KOPT-K1 (cell line): Measurements from ENCODE around the gene ZYX.

Experiments used
- H3K27ac ChIP-seq: fragments of 200-600 bp; sonication (generic); 2 replicates; pipeline ENCODE4 v1.5.1; 2016; ENCODE audit warnings: antibody characterized with exemption, mild to moderate bottlenecking, low read depth, low read length; ENCODE audit not compliant: poor library complexity, severe bottlenecking
- H3K36me3 ChIP-seq: fragments of 200-600 bp; sonication (generic); 2 replicates; pipeline ENCODE4 v1.5.1; 2017; ENCODE audit warnings: antibody characterized with exemption, mild to moderate bottlenecking, low read length, moderate library complexity; ENCODE audit not compliant: insufficient read depth
- H3K9me3 ChIP-seq: fragments of 200-600 bp; sonication (generic); 2 replicates; pipeline ENCODE4 v1.5.1; 2017; ENCODE audit warnings: antibody characterized with exemption, low read length, mild to moderate bottlenecking; ENCODE audit not compliant: insufficient read depth, poor library complexity, severe bottlenecking

The ZYX gene

DNA sequence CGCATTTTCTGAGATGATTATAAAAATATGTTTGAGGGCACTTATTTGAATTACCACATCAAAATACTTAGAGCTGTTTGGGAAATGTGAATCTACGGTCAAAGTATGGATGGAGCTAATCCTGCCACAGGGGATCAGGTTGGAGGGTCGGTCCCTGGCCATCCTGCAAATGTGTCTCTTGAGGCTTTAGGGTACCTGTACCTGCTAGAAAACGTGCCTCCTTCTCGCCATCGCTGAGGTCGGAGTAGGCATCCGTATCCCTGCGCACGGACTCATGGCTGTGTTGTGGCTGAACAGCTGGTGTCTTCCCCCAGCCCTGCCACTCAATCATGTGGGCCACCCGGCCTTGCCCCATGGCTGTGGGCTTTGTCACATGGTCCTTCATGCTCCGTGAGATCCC lies 22.5 kb upstream of the ZYX start:
- no peaks in the 10 kb centered on the region for H3K36me3 ChIP-seq

DNA sequence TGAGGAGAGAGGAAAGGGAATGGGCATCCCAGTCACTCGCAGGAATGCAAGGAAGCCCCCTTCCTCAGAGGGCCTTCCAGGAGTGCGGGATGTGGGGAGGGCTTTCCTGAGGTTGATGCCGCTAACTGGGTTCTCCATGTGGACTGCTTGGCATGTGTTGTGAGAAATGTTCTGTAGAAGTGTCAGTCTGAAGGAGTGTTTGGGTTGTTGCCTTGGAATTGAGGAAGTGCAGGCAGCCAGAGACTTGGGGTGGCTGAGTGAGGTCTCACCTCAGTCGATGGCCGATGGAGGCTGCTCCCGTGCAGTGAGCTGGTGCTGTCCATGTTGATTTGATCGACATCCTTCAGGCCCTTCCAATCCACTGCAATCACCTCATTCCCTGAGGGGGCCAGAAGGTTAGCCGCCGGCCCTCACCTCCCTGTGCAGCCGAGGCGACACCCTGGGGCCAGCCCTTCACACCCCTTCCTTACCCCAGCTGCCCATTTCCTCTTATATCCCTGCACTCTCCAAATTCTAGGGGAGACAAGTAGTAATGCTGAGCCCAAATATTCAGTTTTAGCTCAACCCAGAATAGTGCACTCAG lies 21.3 kb upstream of the ZYX start:
- Histone ChIP-seq H3K36me3 (no peaks in the 10 kb centered on the region), H3K9me3 (no peaks in the 10 kb centered on the region), H3K27ac (no peak overlapping the region)

More for the DNA sequence above, 22.5 kb upstream of the ZYX start:
- Histone ChIP-seq H3K9me3 (no peaks in the 10 kb centered on the region), H3K27ac (no peak overlapping the region)

DNA sequence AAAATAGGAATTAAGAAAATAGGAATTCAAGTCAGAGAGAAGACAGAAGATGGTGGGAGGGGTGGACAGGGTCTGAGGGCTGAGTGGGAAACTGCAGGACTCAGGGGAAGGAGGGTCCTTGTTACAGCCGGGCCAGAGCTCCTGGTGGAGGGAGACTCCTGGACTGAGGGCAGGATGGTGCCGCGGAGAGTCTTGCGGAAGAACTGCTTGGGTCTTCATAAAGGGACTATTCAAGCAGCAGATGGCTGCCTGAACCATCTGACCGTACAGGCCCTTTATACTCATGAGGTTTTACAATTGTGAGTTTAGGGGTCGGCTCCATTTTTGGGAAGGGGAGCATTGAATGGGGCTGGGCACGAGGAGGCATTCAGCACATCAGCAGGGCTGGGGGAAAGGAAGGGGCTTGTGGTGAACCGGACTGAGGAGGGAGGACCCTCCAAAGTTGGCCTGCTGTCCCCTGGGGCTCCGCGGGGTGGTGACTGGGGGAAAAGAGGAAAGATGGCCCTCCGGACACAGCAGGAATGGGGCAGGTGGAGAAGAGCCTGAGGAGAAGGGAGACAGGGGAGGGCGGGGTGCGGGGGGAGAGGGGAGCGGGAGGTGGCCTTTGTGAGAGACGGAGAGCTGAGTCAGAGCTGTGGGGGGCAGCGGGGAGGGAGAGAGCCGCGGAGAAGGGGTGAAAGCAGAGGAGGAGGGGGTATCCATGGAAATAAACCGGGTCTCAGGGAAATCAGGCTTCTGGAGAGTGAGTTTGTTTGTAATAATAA lies 20.2 kb upstream of the ZYX start:
- Histone ChIP-seq H3K27ac (no peak overlapping the region), H3K9me3 (no peaks in the 10 kb centered on the region), H3K36me3 (no peaks in the 10 kb centered on the region)

DNA sequence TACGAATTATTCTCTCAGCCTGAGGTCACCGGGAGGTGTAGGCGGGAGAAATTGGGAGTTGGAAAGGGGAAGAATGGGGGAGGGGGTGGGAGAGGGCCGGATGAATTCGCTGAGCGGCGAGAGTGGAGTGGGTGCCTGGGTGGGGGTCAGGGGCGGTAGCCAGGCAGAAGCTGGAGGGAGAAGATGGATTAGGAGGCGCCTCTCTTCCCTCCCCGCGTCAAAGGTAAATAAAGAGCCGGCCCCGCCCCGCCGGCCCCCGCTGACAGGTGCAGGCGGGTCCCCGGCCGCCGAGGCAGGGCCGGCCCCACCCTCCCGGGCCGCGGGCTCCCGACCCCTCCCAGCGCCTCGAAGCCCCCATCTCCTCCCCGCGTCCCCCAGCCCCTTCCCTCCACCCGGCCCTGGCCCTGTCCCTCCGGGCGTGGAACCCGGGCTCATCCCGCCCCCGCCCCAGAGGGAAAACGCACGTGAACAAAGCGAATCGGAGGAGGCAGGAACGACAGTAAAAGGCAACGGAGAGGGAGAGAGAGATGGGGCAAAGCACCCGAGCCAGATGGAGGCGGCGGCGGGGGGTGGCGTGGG lies 19.5 kb upstream of the ZYX start:
- H3K36me3 ChIP-seq, result no peaks in the 10 kb centered on the region
- no peaks in the 10 kb centered on the region for H3K9me3 ChIP-seq
- no peak overlapping the region for H3K27ac ChIP-seq

DNA sequence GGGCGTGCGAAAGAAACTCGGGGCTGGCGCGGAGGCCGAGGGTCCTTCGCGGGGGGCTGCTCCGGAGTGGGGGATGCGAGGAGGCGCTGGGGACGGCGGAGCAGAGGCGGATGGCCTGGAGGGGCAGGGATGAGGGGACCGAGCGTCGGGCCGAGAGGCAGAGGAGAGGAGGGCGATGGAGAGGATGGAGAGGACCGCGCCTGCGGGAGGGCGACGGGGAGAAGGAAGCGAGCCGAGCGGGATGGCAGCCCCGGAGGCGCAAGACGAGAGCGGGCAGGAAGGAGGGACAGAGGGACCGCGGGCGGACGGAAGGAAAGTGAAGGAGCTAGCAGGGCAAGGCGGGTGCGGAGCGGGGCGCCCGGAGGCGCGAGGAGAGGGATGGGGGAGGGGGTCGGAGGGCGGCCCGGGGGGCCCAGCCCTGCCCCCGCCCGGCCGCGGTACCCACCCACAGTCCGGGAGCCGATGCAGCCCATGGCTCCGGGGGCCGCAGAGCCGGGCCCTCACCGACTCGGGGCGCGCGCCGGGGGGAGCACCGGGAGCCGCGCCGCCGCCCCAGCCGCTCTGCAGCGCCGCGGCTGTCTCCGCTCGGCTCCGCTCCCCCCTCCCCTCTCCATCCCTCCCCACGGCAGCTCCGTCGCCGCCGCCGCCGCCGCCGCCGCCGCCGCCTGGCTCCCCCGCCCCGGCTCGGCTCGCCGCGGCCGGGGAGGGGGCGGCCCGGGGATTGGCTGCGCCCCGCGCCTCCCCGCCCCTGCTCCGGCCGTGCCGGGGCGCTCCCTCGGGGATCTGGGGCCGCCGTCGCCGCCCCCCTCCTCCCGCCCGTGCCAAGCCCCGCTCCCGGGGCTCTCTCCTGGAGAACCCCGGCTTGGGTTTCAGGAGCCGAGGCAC lies 18.8 kb upstream of the ZYX start, which contains the start of gene FAM131B:
FAM131B (minus strand) TSS at position 583 of the 885 bp plus-strand sequence; CDS start at position 473, 110 bp downstream.
- no peaks in the 10 kb centered on the region for H3K9me3 ChIP-seq
- no peak within 1 kb of the TSS for H3K27ac ChIP-seq
- H3K36me3 ChIP-seq, result no peaks in the 10 kb centered on the region

DNA sequence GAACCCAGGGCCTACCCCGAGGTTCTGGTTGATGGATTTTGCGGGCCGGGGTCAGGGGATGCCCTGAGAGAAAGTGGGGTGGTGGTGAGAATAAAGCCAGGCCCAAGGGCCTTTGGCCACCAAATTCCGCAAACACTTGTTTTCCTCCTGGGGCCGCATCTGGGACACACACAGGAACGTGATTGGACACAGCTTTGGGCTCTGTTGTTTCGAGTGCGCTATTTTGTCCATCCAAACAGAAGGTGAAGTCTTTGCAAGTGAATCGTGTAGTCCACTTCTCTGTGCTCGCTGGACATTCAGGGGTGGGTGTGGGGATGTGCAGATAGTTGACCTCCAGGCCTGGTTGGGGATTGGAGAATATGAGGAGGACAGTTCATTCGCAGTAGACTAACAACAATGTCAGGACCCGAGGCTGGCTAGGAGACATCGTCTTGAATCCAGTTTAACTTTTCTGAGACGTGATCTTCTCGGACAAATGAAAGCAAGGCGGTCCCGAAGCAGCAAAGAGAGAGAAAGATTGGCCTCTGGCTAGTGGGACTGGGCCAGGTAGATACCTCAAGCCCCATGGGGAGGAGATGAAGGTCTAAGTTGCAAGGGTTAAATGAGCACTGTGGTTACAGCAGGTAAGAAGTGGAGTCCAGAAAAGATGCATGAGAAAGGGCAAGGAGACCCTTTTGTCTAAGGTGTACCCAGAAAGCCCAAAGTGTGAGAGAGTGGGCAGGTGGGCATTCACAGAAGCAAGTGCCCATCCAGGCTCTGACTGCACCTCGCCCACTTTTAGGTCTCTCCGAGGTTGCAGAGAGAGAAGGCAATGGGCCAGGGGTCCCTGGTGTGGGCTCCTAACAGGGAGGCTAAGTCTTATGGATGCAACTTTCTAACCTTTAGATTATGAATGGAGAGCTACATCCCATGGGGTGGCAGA lies 17.9 kb upstream of the ZYX start:
- Histone ChIP-seq H3K36me3 (no peaks in the 10 kb centered on the region), H3K9me3 (no peaks in the 10 kb centered on the region), H3K27ac (no peak overlapping the region)

DNA sequence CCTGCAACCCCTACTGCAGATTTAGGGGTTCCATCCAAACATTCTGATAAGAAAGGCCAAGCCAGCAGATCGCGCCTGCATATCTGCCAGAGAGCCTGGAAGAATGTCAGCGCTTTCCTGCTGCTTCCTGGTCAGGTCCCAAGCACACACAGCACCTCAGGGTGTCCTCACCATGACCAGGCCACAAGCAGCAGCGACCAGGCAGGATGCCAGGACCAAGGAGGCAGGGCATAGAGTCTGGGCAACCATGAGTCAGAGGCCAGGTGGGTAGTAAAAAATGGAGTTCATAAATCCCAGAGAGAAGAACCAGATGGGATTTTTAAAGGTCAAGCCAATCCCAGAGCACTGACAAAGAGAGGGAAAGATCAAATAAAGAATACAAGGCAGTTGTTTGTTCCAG lies 13.2 kb upstream of the ZYX start:
- Histone ChIP-seq H3K27ac (no peak overlapping the region), H3K9me3 (no peaks in the 10 kb centered on the region), H3K36me3 (no peaks in the 10 kb centered on the region)

DNA sequence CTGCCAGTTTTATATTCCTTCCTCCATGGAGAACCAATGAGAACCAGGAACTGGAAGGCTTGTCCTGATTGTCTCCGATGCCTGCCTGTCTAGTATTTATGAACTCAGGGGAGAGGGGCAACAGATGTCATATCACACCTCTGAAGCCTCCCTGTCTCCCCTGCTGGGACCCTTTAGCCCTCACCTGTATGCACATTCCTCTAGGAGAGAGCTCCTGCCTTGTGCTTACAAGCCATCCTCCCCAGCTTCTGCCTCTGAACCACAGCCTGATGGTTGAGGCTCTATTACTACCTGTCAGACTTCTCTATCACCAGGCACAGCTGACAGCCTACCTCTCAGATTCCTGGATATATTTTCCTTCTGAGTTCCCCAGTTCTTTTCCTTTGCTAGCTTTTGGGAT lies 12.8 kb upstream of the ZYX start:
- Histone ChIP-seq H3K36me3 (no peaks in the 10 kb centered on the region), H3K27ac (no peak overlapping the region), H3K9me3 (no peaks in the 10 kb centered on the region)

DNA sequence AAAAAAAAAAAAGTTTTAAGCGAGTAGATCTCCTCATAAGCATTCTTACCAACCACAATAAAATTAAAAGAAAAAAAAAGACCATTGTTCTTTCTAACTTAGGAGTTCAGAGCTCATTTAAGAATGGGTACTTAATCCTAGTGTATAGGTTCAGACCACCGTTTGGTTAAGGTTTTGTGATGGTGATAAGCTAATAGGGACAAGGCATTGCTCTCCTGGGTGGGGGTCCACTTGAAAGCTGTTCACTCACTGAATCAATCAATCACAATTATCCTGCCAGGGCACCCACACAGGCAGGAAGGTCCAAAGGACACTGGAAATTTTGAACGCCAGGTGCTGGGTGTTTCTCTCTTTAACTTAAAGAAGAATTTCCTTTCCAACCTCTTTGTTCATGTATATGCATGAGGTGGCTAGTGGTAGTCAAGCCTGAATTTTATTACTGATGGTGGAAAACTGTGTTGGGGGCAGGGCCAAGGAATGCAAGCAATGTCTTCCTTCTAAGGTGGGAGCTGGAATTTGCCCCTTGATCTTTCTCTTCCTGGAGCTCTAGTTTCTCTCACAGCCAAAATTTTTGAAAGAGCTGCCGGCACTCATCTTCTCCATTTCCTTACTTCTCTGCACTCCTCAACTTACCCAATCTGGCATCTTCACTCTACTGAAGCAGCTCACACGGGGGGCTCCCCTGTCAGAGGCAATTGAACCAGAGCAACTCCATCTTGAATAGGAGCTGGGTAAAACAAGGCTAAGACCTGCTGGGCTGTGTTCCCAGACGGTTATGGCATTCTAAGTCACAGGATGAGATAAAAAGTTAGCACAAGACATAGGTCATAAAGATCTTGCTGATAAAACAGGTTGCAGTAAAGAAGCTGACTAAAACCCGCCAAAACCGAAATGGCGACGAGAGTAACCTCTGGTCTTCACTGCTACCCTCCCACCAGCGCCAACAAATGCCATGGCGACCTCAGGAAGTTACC lies 11.2 kb upstream of the ZYX start:
- no peaks in the 10 kb centered on the region for H3K36me3 ChIP-seq
- no peaks in the 10 kb centered on the region for H3K9me3 ChIP-seq
- no peak overlapping the region for H3K27ac ChIP-seq

DNA sequence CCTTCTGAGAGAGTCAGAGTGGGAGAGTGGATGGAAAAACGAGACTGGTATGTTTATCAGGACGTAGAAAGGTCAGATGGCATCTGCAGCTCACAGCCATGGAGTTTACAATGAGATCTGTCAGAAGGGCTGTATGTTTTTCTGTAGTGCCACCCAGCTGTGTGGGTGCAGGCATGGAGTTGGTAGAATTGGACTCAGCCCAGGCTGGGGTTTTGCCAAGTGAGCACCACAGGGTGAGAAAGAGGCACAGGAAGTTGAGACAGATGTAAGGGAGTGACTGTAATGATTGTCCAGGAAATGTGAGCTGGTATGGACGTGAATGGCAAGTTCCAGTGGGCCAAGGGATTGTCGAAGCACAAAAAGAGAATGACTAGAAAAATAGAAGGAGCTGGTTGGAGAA lies 9.1 kb upstream of the ZYX start:
- no peak overlapping the region for H3K27ac ChIP-seq
- H3K36me3 ChIP-seq, result no peaks in the 10 kb centered on the region
- no peaks in the 10 kb centered on the region for H3K9me3 ChIP-seq

DNA sequence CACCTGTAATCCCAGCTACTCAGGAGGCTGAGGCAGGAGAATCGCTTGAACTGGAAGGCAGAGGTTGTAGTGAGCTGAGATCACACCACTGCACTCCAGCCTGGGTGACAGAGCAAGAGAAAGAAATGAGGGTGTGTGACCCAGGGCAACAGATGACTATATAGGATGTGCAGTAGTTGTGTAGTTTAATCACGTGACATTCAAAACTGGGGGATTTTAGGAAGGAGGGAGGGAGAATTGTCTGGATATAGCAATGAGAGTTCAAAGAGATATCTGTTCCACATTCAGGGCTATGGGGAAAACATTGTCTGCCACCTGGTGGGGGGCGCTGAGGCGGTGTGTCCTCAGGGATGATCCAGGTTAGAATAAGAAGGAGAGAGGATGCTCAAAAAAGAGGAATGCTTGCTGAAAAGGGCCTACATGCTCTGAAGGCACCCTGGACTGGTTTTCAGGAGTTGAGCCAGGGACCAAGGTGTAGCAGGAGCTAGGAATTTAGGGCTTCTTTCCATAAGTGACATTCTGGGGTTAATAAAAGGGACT lies 7.8 kb upstream of the ZYX start:
- Histone ChIP-seq H3K36me3 (no peaks in the 10 kb centered on the region), H3K27ac (no peak overlapping the region), H3K9me3 (no peaks in the 10 kb centered on the region)

DNA sequence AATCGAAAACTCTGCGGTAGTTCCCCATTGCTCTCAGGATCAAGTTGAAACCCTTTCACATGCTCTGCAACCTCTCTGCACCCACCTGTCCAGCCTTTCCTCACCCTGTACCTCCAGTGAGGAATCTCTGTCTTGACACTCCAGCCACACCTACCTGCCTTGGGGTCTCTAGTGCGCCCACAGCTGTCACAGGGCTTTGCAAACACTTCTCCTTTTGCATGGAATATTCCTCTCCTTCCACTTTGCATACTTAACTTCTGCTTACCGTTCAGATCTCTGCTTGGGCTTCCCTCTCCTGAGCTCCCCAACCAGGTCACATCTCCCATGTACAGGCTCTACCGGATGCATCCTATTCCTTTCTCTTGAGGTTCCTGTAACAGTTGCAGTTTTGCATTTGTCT lies 6.6 kb upstream of the ZYX start:
- H3K27ac ChIP-seq, result peak overlapping the region; percentile 65
- no peaks in the 10 kb centered on the region for H3K36me3 ChIP-seq
- no peaks in the 10 kb centered on the region for H3K9me3 ChIP-seq

DNA sequence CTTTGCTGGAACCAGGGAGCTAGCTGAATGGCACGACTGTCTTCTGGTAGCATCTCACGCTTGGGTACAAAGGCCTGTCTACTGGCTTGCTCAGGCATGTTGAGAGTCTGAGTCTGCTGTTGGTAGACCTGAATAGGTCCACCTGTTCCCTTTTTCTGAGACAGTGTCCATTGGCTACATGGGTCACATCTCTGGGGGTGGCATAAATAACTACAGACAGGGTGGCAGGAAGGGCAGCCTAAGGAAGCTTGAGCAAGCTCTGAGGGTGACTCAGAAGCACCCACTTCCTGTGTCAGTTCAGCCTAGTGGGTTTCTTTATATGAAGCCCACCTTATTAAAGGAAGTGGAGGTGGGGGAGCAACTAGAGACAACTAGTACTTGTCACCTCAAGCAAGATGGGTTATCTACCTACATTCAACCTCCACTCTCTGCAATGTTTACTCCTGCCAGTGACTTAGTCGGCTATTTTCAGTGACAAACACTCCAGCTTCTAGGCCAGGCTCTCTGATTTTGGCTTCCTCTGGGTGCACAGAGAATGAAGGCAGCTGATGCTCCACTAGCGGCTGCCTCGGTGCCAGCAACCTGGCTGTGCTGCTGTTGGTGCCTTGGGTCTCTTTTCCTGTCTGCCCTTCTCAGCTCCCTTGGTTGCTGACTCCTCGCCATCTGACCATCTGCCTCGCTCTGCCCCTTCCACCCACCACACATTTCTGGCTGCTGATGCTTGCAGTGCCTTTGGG lies 5.7 kb upstream of the ZYX start:
- no peaks in the 10 kb centered on the region for H3K36me3 ChIP-seq
- H3K27ac ChIP-seq, result peak overlapping the region; percentile 65
- H3K9me3 ChIP-seq, result no peaks in the 10 kb centered on the region
